Measurements from ENCODE around the gene IGSF11. TPM values are rescaled to one million over a fixed set of nuclear protein-coding genes. Genes with fewer than 3 reads are reported as not detected.

IGSF11 gene
- total and polyA plus RNA-seq, 9 of the 15 experiments (the other 6 are each of a cell fraction or from before 2014, with no cell fraction given): 1.2 to 2.8 (median 1.7) TPM

GRCh38 chr3:118938183-118938961, 96.3 kb downstream of the IGSF11 start (continued):
- TF ChIP-seq ETV6 (IDR thresholded peaks at IDR 0.05; ENCODE audit: borderline replicate concordance in 1 of 2, low read depth in 2 of 2, low read length in 1 of 2) (no peak), ETV6 (CRISPR knock-in tag; IDR thresholded peaks at IDR 0.05; ENCODE audit: borderline replicate concordance) (no peak), U2AF2 (optimal IDR thresholded peaks at IDR 0.05; ENCODE audit: low read depth, low read length) (no peak), KLF16 (IDR thresholded peaks at IDR 0.05) (no peak), LARP7 (IDR thresholded peaks at IDR 0.05) (no peak), POLR2B (IDR thresholded peaks at IDR 0.05; ENCODE audit: low read depth, partially characterized antibody) (no peak), POLR3A (IDR thresholded peaks at IDR 0.05; ENCODE audit: borderline replicate concordance, extremely low read depth, insufficient read depth, insufficient read length) (no peak), HIVEP1 (CRISPR knock-in tag; IDR thresholded peaks at IDR 0.05) (no peak), EP400 (IDR thresholded peaks at IDR 0.05) (peak; percentile 51), PTBP1 (IDR thresholded peaks at IDR 0.05; ENCODE audit: low read depth, low read length) (no peak)
- TF ChIP-seq, protein P1, sequence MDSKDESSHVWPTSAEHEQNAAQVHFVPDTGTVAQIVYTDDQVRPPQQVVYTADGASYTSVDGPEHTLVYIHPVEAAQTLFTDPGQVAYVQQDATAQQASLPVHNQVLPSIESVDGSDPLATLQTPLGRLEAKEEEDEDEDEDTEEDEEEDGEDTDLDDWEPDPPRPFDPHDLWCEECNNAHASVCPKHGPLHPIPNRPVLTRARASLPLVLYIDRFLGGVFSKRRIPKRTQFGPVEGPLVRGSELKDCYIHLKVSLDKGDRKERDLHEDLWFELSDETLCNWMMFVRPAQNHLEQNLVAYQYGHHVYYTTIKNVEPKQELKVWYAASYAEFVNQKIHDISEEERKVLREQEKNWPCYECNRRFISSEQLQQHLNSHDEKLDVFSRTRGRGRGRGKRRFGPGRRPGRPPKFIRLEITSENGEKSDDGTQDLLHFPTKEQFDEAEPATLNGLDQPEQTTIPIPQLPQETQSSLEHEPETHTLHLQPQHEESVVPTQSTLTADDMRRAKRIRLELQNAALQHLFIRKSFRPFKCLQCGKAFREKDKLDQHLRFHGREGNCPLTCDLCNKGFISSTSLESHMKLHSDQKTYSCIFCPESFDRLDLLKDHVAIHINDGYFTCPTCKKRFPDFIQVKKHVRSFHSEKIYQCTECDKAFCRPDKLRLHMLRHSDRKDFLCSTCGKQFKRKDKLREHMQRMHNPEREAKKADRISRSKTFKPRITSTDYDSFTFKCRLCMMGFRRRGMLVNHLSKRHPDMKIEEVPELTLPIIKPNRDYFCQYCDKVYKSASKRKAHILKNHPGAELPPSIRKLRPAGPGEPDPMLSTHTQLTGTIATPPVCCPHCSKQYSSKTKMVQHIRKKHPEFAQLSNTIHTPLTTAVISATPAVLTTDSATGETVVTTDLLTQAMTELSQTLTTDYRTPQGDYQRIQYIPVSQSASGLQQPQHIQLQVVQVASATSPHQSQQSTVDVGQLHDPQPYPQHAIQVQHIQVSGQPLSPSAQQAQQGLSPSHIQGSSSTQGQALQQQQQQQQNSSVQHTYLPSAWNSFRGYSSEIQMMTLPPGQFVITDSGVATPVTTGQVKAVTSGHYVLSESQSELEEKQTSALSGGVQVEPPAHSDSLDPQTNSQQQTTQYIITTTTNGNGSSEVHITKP (IDR thresholded peaks at IDR 0.05; ENCODE audit: partially characterized antibody): no peak
- TF ChIP-seq, protein P2, sequence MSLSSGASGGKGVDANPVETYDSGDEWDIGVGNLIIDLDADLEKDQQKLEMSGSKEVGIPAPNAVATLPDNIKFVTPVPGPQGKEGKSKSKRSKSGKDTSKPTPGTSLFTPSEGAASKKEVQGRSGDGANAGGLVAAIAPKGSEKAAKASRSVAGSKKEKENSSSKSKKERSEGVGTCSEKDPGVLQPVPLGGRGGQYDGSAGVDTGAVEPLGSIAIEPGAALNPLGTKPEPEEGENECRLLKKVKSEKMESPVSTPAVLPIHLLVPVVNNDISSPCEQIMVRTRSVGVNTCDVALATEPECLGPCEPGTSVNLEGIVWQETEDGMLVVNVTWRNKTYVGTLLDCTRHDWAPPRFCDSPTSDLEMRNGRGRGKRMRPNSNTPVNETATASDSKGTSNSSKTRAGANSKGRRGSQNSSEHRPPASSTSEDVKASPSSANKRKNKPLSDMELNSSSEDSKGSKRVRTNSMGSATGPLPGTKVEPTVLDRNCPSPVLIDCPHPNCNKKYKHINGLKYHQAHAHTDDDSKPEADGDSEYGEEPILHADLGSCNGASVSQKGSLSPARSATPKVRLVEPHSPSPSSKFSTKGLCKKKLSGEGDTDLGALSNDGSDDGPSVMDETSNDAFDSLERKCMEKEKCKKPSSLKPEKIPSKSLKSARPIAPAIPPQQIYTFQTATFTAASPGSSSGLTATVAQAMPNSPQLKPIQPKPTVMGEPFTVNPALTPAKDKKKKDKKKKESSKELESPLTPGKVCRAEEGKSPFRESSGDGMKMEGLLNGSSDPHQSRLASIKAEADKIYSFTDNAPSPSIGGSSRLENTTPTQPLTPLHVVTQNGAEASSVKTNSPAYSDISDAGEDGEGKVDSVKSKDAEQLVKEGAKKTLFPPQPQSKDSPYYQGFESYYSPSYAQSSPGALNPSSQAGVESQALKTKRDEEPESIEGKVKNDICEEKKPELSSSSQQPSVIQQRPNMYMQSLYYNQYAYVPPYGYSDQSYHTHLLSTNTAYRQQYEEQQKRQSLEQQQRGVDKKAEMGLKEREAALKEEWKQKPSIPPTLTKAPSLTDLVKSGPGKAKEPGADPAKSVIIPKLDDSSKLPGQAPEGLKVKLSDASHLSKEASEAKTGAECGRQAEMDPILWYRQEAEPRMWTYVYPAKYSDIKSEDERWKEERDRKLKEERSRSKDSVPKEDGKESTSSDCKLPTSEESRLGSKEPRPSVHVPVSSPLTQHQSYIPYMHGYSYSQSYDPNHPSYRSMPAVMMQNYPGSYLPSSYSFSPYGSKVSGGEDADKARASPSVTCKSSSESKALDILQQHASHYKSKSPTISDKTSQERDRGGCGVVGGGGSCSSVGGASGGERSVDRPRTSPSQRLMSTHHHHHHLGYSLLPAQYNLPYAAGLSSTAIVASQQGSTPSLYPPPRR (CRISPR knock-in tag; IDR thresholded peaks at IDR 0.05; ENCODE audit: borderline replicate concordance): no peak
- TF ChIP-seq, protein P3, sequence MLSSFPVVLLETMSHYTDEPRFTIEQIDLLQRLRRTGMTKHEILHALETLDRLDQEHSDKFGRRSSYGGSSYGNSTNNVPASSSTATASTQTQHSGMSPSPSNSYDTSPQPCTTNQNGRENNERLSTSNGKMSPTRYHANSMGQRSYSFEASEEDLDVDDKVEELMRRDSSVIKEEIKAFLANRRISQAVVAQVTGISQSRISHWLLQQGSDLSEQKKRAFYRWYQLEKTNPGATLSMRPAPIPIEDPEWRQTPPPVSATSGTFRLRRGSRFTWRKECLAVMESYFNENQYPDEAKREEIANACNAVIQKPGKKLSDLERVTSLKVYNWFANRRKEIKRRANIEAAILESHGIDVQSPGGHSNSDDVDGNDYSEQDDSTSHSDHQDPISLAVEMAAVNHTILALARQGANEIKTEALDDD (IDR thresholded peaks at IDR 0.05): no peak
- TF ChIP-seq, protein P4, sequence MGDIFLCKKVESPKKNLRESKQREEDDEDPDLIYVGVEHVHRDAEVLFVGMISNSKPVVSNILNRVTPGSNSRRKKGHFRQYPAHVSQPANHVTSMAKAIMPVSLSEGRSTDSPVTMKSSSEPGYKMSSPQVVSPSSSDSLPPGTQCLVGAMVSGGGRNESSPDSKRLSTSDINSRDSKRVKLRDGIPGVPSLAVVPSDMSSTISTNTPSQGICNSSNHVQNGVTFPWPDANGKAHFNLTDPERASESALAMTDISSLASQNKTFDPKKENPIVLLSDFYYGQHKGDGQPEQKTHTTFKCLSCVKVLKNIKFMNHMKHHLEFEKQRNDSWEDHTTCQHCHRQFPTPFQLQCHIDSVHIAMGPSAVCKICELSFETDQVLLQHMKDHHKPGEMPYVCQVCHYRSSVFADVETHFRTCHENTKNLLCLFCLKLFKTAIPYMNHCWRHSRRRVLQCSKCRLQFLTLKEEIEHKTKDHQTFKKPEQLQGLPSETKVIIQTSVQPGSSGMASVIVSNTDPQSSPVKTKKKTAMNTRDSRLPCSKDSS (IDR thresholded peaks at IDR 0.05; ENCODE audit: low read depth, partially characterized antibody): no peak
